Body of pancreas (tissue), 4 donors: Measurements from ENCODE around the gene FUT2.

ENCODE experiments used
- POLR2A ChIP-seq, 3 donors: fragments of 450-650 bp; IDR thresholded peaks; one replicate each; pipeline ENCODE4 v1.6.1; 2016; ENCODE audit warnings: antibody characterized with exemption in 3 of 3, mild to moderate bottlenecking in 2 of 3
- TF ChIP-seq, protein P1 (sequence below), 7 experiments: fragments of 450-650 bp in 4 of 7; fragments of 200-600 bp in 3 of 7; sonication (generic) in 3 of 7; IDR thresholded peaks; one replicate each; pipeline ENCODE4 v1.5.1; 2016 to 2019; ENCODE audit warnings: antibody characterized with exemption in 7 of 7

DNA sequence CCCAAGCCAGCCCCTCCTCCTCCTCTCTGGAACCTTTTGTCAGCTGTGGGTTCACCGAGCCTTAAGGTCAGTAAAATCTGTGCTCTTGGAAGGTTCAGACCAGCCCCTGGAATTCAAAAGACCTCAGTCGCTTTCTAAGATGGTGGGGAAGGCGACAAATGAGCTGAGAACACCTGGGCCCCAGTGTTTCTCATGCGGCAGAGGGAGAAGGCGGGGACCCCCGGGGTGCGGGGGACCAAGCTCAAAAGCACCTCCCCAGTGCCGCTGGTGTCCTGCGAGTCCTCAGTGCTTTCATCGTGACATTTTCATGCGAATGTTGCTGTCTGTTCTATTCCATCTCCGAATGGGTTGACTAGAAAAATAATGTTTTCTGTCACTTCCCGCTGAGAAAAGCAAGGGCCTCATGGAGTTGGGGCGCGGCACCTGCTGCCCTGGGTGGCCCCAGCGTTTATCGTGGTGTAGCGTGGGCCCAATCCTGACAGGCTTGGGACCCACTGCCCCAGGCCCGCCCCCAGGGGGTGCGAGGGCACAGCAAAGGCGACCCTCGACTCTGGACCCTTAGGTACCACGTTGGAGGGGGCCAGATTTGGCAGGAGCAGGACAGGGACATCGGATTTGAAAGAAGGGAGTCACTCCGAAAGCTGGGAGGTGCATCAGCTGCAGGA, 22.2 kb upstream of the FUT2 start:
- TF ChIP-seq, protein P1, sequence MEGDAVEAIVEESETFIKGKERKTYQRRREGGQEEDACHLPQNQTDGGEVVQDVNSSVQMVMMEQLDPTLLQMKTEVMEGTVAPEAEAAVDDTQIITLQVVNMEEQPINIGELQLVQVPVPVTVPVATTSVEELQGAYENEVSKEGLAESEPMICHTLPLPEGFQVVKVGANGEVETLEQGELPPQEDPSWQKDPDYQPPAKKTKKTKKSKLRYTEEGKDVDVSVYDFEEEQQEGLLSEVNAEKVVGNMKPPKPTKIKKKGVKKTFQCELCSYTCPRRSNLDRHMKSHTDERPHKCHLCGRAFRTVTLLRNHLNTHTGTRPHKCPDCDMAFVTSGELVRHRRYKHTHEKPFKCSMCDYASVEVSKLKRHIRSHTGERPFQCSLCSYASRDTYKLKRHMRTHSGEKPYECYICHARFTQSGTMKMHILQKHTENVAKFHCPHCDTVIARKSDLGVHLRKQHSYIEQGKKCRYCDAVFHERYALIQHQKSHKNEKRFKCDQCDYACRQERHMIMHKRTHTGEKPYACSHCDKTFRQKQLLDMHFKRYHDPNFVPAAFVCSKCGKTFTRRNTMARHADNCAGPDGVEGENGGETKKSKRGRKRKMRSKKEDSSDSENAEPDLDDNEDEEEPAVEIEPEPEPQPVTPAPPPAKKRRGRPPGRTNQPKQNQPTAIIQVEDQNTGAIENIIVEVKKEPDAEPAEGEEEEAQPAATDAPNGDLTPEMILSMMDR (IDR thresholded peaks at IDR 0.05), result no peak
- no peak for TF ChIP-seq POLR2A (IDR thresholded peaks at IDR 0.05)
